SK-N-SH (cell line): ENCODE data around the gene DVL1. TPM values are rescaled to one million over a fixed set of nuclear protein-coding genes. Genes with fewer than 3 reads are reported as not detected.
A peak's percentile ranks its signal among the peaks of the same experiment; 100 is the strongest.

Experiments used
- CTCF ChIA-PET: fragments of 300-600, 350-600 bp; formaldehyde crosslinking; extraction: SDS; loops from one replicate; lab custom pipeline; 2021; lab: Yijun Ruan, JAX
- POLR2A ChIA-PET: fragments of 350-600 bp; sonication (Branson Sonifier 250); formaldehyde crosslinking; extraction: SDS; loops from one replicate; lab custom pipeline; 2020; ENCODE audit warnings: antibody characterized with exemption, inconsistent platforms; lab: Yijun Ruan, JAX
- DNase-seq: peaks from one replicate; pipeline ENCODE4 v3.0.0; 2012
- H2AFZ ChIP-seq: fragments of 200-600 bp; sonication (generic); 2 replicates; pipeline ENCODE4 v1.8.1; 2016; ENCODE audit warnings: antibody characterized with exemption, mild to moderate bottlenecking, low read depth
- H3F3A ChIP-seq: fragments of 200-600 bp; sonication (generic); replicated peaks from 2 replicates; pipeline ENCODE3; 2016; ENCODE audit warnings: antibody characterized with exemption, mild to moderate bottlenecking; ENCODE audit not compliant: insufficient read depth
- H3K27ac ChIP-seq, 2 experiments: fragments of 200-500 bp in 1 of 2; fragments of 200-600 bp in 1 of 2; sonication (Bioruptor generic) in 1 of 2; sonication (generic), shearing (Covaris generic) in 1 of 2; 2 replicates each; pipeline versions ENCODE4 v1.5.1 to v1.6.1; 2014 to 2016; ENCODE audit warnings: low read depth in 2 of 2, inconsistent platforms in 1 of 2, low read length in 1 of 2, mild to moderate bottlenecking in 1 of 2, mixed read lengths in 1 of 2
- H3K27me3 ChIP-seq: fragments of 200-600 bp; sonication (generic), shearing (Covaris generic); 2 replicates; pipeline ENCODE4 v1.6.1; 2016; ENCODE audit warnings: mixed run types; ENCODE audit not compliant: insufficient read depth
- H3K36me3 ChIP-seq, 2 experiments: fragments of 200-500 bp in 1 of 2; fragments of 200-600 bp in 1 of 2; sonication (Bioruptor generic) in 1 of 2; sonication (generic) in 1 of 2; replicated peaks in 1 of 2; 2 replicates each; pipeline versions ENCODE3 to v1.5.1; 2014 to 2016; ENCODE audit warnings: low read length in 1 of 2, mild to moderate bottlenecking in 1 of 2; ENCODE audit not compliant: insufficient read depth in 2 of 2, control insufficient read depth in 1 of 2
- H3K4me1 ChIP-seq, 2 experiments: fragments of 200-500 bp in 1 of 2; fragments of 200-600 bp in 1 of 2; sonication (Bioruptor generic) in 1 of 2; sonication (generic), shearing (Covaris generic) in 1 of 2; 2 replicates each; pipeline versions ENCODE4 v1.5.1 to v1.6.1; 2014 to 2016; ENCODE audit warnings: low read depth in 1 of 2, low read length in 1 of 2, mixed run types in 1 of 2; ENCODE audit not compliant: insufficient read depth in 2 of 2, control insufficient read depth in 1 of 2
- H3K4me2 ChIP-seq: fragments of 200-600 bp; sonication (generic), shearing (Covaris generic); 2 replicates; pipeline ENCODE4 v1.6.1; 2017; ENCODE audit warnings: mixed run types
- H3K4me3 ChIP-seq, 2 experiments: fragments of 200-500 bp in 1 of 2; fragments of 200-600 bp in 1 of 2; sonication (Bioruptor generic) in 1 of 2; sonication (generic), shearing (Covaris generic) in 1 of 2; 2 replicates each; pipeline versions ENCODE4 v1.5.1 to v1.8.1; 2014 to 2016; ENCODE audit warnings: low read depth in 2 of 2, inconsistent platforms in 1 of 2, low read length in 1 of 2, mild to moderate bottlenecking in 1 of 2, mixed read lengths in 1 of 2, moderate library complexity in 1 of 2
- H3K79me2 ChIP-seq: fragments of 200-600 bp; sonication (generic); 2 replicates; pipeline ENCODE4 v1.8.1; 2017; ENCODE audit warnings: mild to moderate bottlenecking; ENCODE audit not compliant: insufficient read depth
- H3K9ac ChIP-seq: fragments of 200-600 bp; sonication (generic); 2 replicates; pipeline ENCODE4 v1.6.1; 2017; ENCODE audit warnings: mixed run types
- H3K9me2 ChIP-seq: fragments of 200-600 bp; sonication (generic); 2 replicates; pipeline ENCODE4 v1.6.1; 2017; ENCODE audit warnings: mixed run types
- H3K9me3 ChIP-seq: fragments of 200-600 bp; sonication (generic); 2 replicates; pipeline ENCODE4 v1.6.1; 2017; ENCODE audit warnings: mixed run types, mild to moderate bottlenecking, moderate library complexity
- H4K20me1 ChIP-seq: fragments of 200-600 bp; sonication (generic); 2 replicates; pipeline ENCODE4 v1.6.1; 2017; ENCODE audit warnings: mild to moderate bottlenecking, mixed run types; ENCODE audit not compliant: insufficient read depth
- ELF1 ChIP-seq: IDR thresholded peaks from 2 replicates; pipeline ENCODE4 v1.4.0; 2012
- GABPA ChIP-seq: IDR thresholded peaks from 2 replicates; pipeline ENCODE4 v1.4.0; 2012; ENCODE audit warnings: low read depth, mild to moderate bottlenecking
- MXI1 ChIP-seq: IDR thresholded peaks from 2 replicates; pipeline ENCODE4 v1.6.1; 2012; ENCODE audit warnings: mild to moderate bottlenecking, low read depth, low read length, improper control_type of control experiment
- NRF1 ChIP-seq: IDR thresholded peaks from 2 replicates; pipeline ENCODE4 v1.6.1; 2012; ENCODE audit warnings: low read depth, mild to moderate bottlenecking, low read length
- YY1 ChIP-seq: IDR thresholded peaks from 2 replicates; pipeline ENCODE4 v1.4.0; 2012; ENCODE audit warnings: low read depth, mild to moderate bottlenecking
- WGBS: methylation state at CpG from one replicate; pipeline ENCODE4 v1.1.6; 2017; ENCODE audit warnings: low lambda C conversion rate; 5-methylcytosine and 5-hydroxymethylcytosine counted together
- polyA plus RNA-seq, 3 experiments: library from polyadenylated mRNA; depleted of rRNA; stranded (reverse); fragments of >200 nt; gene quantifications; 2 replicates each; pipeline ENCODE4 v1.2.3, GENCODE V29; 2012

Gene DVL1
- polyA plus RNA-seq, 1 of the 3 experiments (the other 2 are of a cell fraction), result 32.0 TPM

DNA sequence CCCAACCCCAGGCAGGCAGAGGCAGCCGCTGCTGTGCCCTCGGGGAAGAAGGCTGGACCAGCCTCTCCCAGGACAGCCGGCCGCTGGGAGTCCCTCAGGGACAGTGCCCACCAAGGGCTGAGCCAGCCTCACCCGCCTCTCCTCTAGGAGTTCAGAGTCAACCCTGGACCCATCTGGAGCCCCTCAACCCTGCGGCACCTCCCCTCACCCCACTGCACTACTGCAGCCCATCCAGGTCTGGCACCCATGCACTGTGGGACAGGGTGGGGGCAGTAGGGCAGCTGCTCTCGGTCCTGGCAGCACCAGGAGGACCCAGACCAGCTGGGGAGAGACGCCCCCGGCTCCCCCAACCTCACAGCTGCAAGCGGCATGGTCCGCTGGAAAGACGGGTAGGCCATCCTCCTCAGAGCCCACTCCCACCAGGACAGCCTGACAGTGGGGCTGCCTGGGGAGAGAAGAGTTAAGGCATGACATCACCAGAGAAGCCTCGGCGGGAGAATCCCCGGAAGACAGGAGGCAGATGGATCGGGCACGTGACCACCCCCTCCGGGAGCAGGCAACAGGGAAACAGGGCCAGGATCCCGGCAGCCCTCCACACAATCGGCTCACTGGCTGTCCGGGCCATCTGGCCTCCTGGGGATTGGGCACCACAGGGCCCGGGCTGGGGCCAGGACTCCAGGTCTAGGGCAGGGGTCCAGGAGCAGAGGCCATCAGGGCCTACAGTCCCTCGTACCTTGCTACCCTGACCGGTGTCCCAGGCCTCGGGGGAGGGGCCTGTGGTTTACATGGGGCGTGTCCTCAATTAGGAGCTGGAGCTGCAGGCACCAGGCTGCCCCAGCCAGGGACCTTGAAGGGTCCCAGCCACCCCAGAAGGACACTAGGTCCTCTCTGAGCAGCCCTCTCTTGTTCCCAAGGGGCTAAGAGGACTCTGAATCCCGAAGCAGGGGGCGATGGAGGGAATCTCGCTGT is 44.6 kb downstream of the DVL1 start (continued):
- peak; percentile 39; the same call in 1 of the 2 replicates for TF ChIP-seq GABPA
- TF ChIP-seq, all 33 proteins: peak for 10

- Histone ChIP-seq H3F3A (no peaks in the 10 kb centered on the region), H2AFZ (no peak overlapping the region), H3K9me2 (no peaks in the 10 kb centered on the region), H3K4me3 (peak overlapping the region in 1 of 2 experiments; percentile 9; a peak in 1 of 4 replicates), H4K20me1 (peaks cover 11% of the 10 kb centered on the region; the same call in 1 of the 2 replicates), H3K36me3 (peaks cover 0 to 3% of the 10 kb centered on the region in 2 experiments), H3K9me3 (no peaks in the 10 kb centered on the region), H3K4me1 (peaks cover 13 to 42% of the 10 kb centered on the region in 2 experiments; a peak in 2 of 4 replicates), H3K27ac (peak overlapping the region in 1 of 2 experiments; percentile 97; a peak in 2 of 4 replicates), H3K4me2 (no peak overlapping the region), H3K79me2 (peaks cover 32% of the 10 kb centered on the region), H3K9ac (no peak overlapping the region), H3K27me3 (no peaks in the 10 kb centered on the region)
- ChIA-PET CTCF (interaction anchor here (1.1 to 3.7 kb wide), 4 partner anchors 9 to 183 kb away, joined by 3 to 44 read pairs (median 4); no protein-coding TSS in a partner anchor), POLR2A (interaction anchor here (0.6 kb wide), 1 partner anchor 186 kb away, joined by 4 read pairs; no protein-coding TSS in a partner anchor)
- TF ChIP-seq NRF1, result peak; percentile 35; the same call in 1 of the 2 replicates
- no peak for TF ChIP-seq ELF1
- peak; percentile 87; the same call in 1 of the 2 replicates for TF ChIP-seq MXI1
- 88% methylated on average over 1 of the region's 13 CpGs for WGBS
- DNase-seq, result peak; percentile 77
Measured at GRCh38 chr1:1303736-1304135, 45.5 kb downstream of the DVL1 start.

DNA sequence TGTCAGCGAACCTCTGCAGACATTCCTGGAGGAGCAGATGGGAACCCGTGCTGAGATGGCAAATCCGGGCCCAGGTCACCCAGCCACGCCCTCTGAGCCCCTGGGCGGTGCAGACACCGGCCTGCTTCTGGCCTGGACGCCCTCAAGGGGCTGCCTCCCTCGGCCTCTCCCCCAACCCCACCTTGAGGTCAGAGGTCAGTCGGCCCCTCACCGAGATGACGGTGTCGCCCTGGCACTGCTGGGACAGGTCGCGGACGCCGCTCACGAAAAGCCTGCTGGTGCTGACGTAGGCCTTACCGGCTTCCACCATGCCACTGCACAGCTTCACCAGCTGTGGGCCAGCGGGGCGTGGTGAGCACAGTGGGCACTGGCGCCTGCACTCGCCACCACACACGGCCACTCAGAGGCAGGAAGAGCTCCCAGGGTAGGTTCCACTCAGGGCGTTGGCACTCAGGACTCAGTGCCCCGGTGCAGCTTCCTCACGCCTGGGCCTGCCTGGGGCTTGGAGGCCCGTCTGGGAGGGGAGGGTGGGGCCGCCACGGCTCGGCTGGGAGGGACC is 46.2 kb downstream of the DVL1 start:
- H3K27ac ChIP-seq, result peak overlapping the region in 1 of 2 experiments; percentile 97; a peak in 1 of 4 replicates
- H3K79me2 ChIP-seq, result peaks cover 32% of the 10 kb centered on the region
- peaks cover 0 to 3% of the 10 kb centered on the region in 2 experiments for H3K36me3 ChIP-seq
- H3F3A ChIP-seq, result no peaks in the 10 kb centered on the region
- no peak overlapping the region for H3K4me2 ChIP-seq
- H3K4me1 ChIP-seq, result peaks cover 13 to 45% of the 10 kb centered on the region in 2 experiments; a peak in 2 of 4 replicates
- H3K4me3 ChIP-seq, result no peak overlapping the region
- no peak overlapping the region for H2AFZ ChIP-seq
- H3K27me3 ChIP-seq, result no peaks in the 10 kb centered on the region
- no peak overlapping the region for H3K9ac ChIP-seq
- H3K9me3 ChIP-seq, result no peaks in the 10 kb centered on the region
- no peaks in the 10 kb centered on the region for H3K9me2 ChIP-seq
- POLR2A ChIA-PET, result interaction anchor here (0.8 kb wide), 1 partner anchor 11 kb away, joined by 4 read pairs; no protein-coding TSS in a partner anchor
- DNase-seq, result no peak
- CTCF ChIA-PET, result interaction anchor here (1.1 to 3.7 kb wide), 4 partner anchors 8 to 182 kb away, joined by 3 to 44 read pairs (median 4); no protein-coding TSS in a partner anchor
- H4K20me1 ChIP-seq, result peaks cover 11% of the 10 kb centered on the region; the same call in 1 of the 2 replicates
- 98% methylated on average over 7 of the region's 31 CpGs for WGBS
- no peak for TF ChIP-seq YY1
- no peak for TF ChIP-seq MXI1
- TF ChIP-seq GABPA, result no peak
